Lower leg skin (tissue), 4 donors: ENCODE results near the gene PISD. TPM values are rescaled to one million over a fixed set of nuclear protein-coding genes. Genes with fewer than 3 reads are reported as not detected.

ENCODE experiments used
- DNase-seq, 2 donors: peaks; one replicate each; pipeline ENCODE4 v3.0.0-alpha.2; 2019; ENCODE audit warnings: low spot score in 2 of 2
- H3K4me3 ChIP-seq: fragments of 200-600 bp; sonication (generic); 2 replicates; pipeline ENCODE4 v1.5.1; 2017; ENCODE audit warnings: mild to moderate bottlenecking, low read depth; ENCODE audit not compliant: poor library complexity, severe bottlenecking
- POLR2A ChIP-seq, 2 donors: fragments of 450-650 bp; IDR thresholded peaks; one replicate each; pipeline ENCODE4 v1.6.1; 2016 to 2017; ENCODE audit warnings: antibody characterized with exemption in 2 of 2, mild to moderate bottlenecking in 1 of 2, moderate library complexity in 1 of 2
- WGBS, 2 donors: methylation state at CpG; one replicate each; pipeline ENCODE4 v1.1.5; 2018; 5-methylcytosine and 5-hydroxymethylcytosine counted together
- intact Hi-C: fragments of 100-400 bp; cut with DNase I; formaldehyde crosslinking; loops from one replicate; pipeline ENCODE4 v1.15.0; 2023; ENCODE audit warnings: low total_unique reads
- total RNA-seq, 4 donors: library from RNA; depleted of rRNA; stranded (reverse); fragments of >200 nt; gene quantifications; one replicate each; pipeline ENCODE4 v1.1.0, GENCODE V29; 2016
- TF ChIP-seq, protein P1 (sequence below), 3 donors: fragments of 450-650 bp; IDR thresholded peaks; one replicate each; pipeline ENCODE4 v1.5.1; 2016; ENCODE audit warnings: antibody characterized with exemption in 3 of 3, mild to moderate bottlenecking in 3 of 3, moderate library complexity in 2 of 3

The PISD gene
- total RNA-seq, 4 donors from 2014 or later = 32.0 to 62.5 (median 45.5) TPM

DNA sequence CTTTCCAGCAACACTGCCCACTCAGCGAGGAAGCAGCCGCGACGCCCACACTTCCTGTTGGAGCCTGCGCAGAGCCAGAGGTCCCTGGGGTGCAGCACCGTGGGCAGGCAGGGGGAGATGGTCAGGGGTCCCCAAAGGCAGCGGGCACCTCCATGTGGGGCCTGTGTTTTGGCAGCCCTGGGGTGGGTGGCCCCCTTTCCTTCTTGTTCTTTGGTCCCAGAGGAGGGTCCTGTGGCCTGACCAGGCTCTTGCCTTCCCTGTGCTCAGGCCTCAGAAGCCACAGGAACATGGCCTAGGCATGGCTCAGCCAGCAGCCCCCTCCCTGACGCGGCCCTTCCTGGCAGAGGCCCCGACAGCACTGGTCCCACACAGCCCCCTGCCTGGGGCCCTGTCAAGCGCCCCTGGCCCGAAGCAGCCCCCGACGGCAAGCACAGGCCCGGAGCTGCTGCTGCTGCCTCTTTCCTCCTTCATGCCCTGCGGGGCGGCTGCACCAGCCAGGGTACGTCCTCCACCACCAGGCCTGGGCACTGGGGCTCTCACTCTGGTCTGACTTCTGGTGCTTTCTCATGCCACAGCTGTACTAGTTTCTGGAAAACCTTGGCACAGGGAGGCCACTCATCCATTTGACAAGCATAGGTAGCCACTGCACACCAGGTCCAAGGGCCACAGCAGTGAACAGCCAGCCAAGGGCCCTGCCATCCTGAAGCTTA is 47.1 kb downstream of the PISD start:
- WGBS, 2 donors = 71 to 85% methylated on average over 8 to 18 of the region's 18 CpGs
- no peak overlapping the region for H3K4me3 ChIP-seq
- TF ChIP-seq, protein P1, sequence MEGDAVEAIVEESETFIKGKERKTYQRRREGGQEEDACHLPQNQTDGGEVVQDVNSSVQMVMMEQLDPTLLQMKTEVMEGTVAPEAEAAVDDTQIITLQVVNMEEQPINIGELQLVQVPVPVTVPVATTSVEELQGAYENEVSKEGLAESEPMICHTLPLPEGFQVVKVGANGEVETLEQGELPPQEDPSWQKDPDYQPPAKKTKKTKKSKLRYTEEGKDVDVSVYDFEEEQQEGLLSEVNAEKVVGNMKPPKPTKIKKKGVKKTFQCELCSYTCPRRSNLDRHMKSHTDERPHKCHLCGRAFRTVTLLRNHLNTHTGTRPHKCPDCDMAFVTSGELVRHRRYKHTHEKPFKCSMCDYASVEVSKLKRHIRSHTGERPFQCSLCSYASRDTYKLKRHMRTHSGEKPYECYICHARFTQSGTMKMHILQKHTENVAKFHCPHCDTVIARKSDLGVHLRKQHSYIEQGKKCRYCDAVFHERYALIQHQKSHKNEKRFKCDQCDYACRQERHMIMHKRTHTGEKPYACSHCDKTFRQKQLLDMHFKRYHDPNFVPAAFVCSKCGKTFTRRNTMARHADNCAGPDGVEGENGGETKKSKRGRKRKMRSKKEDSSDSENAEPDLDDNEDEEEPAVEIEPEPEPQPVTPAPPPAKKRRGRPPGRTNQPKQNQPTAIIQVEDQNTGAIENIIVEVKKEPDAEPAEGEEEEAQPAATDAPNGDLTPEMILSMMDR (IDR thresholded peaks at IDR 0.05) = no peak
- no peak for TF ChIP-seq POLR2A (IDR thresholded peaks at IDR 0.05)
- intact Hi-C loops = no loop called here
- DNase-seq = no peak

DNA sequence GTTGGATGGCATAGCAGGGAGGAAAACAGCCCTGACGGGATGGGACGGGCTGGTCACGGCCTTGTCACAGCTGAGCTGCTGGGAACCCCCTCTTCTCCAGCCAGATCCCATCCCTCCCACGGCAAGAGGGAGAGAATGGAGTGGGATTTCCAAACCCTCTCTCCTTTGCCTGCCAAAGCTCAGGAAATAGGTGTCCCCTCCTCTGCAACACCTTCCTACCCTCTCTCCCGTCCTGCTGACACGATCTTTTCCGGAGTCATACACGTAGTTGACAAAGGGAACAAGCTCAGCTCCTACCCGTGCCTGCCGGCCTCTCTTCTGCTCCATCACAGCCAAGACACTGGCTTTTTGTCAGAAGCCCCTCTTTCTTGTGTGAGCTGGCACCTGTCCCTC is 48.1 kb downstream of the PISD start:
- no peak overlapping the region for H3K4me3 ChIP-seq
- no peak for DNase-seq
- WGBS, 2 donors = 80 to 83% methylated on average over 10 of the region's 10 CpGs
- intact Hi-C loops = no loop called here
- TF ChIP-seq, protein P1 (IDR thresholded peaks at IDR 0.05) = no peak
- TF ChIP-seq POLR2A (IDR thresholded peaks at IDR 0.05) = no peak

DNA sequence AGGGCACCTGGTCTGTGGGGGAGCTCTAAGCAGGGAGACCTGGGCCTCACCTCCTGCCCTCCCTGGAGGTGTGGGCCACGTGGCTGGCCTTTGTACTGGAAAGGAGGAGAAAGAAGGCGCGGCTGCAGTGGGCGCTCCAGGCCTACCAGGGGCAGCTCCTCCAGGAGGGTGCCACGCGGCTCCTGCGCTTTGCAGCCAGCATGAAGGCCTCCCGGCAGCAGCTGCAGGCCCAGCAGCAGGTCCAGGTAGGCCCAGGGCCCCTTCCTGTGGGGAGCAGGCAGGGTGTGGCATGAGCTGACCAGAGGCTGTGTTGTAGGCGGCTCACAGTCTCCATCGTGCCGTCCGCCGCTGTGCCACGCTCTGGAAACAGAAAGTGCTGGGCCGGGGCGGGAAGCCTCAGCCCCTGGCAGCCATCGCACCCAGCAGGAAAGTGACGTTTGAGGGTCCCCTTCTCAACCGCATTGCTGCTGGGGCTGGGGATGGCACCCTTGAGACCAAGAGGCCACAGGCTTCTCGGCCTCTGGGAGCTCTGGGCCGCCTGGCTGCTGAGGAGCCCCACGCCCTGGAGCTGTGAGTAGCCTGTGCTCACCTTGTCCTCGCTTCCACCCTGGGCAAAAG is 48.6 kb downstream of the PISD start:
- 79 to 81% methylated on average over 14 to 23 of the region's 23 CpGs for WGBS, 2 donors
- DNase-seq = no peak
- TF ChIP-seq POLR2A (IDR thresholded peaks at IDR 0.05) = no peak
- TF ChIP-seq, protein P1 (IDR thresholded peaks at IDR 0.05) = no peak
- H3K4me3 ChIP-seq = no peak overlapping the region
- intact Hi-C loops = no loop called here

DNA sequence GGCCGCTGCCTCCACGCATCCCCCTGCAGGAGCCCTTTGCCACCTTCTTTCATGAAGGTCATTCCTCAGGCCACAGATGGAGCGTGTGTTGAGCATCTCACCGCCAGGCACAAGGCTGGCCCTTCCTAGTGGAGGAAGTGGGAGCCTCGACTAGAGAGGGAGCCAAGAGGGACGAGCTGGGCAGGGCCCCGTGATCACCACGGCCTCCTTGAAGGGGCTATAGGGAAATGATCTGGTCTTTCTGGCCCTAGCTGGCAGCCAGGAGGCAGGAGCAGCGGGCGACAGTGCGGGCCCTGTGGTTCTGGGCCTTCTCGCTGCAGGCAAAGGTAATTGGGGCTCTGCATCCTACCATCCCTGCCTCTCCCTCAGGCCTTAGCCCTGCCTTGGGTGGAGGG is 49.1 kb downstream of the PISD start:
- 85 to 90% methylated on average over 12 of the region's 12 CpGs for WGBS, 2 donors
- H3K4me3 ChIP-seq = no peak overlapping the region
- TF ChIP-seq, protein P1 (IDR thresholded peaks at IDR 0.05) = no peak
- no peak for TF ChIP-seq POLR2A (IDR thresholded peaks at IDR 0.05)
- DNase-seq = no peak
- intact Hi-C loops = no loop called here

DNA sequence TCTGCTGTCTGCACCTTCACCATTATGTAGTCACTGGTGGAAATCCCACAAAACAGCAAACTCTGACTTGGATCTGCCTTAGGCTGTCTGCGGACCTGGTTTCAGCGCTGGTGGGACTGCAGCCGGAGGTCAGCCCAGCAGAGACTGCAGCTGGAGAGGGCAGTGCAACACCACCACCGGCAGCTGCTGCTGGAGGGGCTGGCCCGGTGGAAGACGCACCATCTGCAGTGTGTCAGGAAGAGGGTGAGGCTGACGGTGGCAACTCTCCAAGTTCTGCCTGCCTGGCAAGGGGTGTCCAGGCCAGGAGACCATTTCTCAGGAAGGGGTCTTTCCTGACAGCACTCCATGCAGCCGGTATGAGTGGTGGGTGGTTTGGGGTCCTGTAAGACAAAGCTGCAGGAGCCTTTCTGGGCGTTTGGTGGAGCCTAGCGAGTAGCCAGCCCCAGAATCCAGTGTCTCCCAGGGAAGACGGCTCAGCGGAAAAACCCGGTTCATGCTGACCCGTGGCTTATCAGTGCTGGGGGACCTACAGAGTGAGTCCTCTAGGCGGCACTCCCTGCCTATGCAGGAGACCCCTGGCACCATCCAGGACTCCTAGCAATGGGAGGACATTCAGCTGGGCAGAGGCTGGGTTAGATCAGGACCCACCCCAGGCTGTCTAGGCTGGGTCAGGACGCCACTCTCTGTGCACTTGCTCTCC is 50.8 kb downstream of the PISD start:
- intact Hi-C loops = no loop called here
- H3K4me3 ChIP-seq = no peak overlapping the region
- DNase-seq = no peak
- TF ChIP-seq, protein P1 (IDR thresholded peaks at IDR 0.05) = no peak
- no peak for TF ChIP-seq POLR2A (IDR thresholded peaks at IDR 0.05)
- 73 to 88% methylated on average over 4 to 16 of the region's 16 CpGs for WGBS, 2 donors
